H9 (cell line): ENCODE results near the gene KRT27. TPM values are rescaled to one million over a fixed set of nuclear protein-coding genes. Genes with fewer than 3 reads are reported as not detected.

ENCODE experiments used
- DNase-seq: peaks from one replicate; pipeline ENCODE4 v3.0.0-alpha.2; 2017
- H2AFZ ChIP-seq: one replicate; pipeline ENCODE4 v1.6.1; 2013; ENCODE audit warnings: mild to moderate bottlenecking, low read length, control low read depth, moderate library complexity
- H2AK5ac ChIP-seq: 2 replicates; pipeline ENCODE4 v1.6.1; 2013; ENCODE audit warnings: low read length, control low read depth, mixed read lengths; ENCODE audit not compliant: insufficient read length
- H2BK120ac ChIP-seq: one replicate; pipeline ENCODE4 v1.6.1; 2013; ENCODE audit warnings: low read depth, mild to moderate bottlenecking, low read length, control low read depth, inconsistent platforms; ENCODE audit not compliant: poor library complexity, severe bottlenecking
- H2BK12ac ChIP-seq: 2 replicates; pipeline ENCODE4 v1.6.1; 2013; ENCODE audit warnings: low read length, control low read depth, mixed read lengths, low read depth; ENCODE audit not compliant: insufficient read length
- H2BK15ac ChIP-seq: 2 replicates; pipeline ENCODE4 v1.6.1; 2013; ENCODE audit warnings: low read depth, low read length, control low read depth
- H2BK20ac ChIP-seq: one replicate; pipeline ENCODE4 v1.6.1; 2013; ENCODE audit warnings: low read depth, mild to moderate bottlenecking, low read length, control low read depth, inconsistent platforms; ENCODE audit not compliant: poor library complexity, severe bottlenecking
- H2BK5ac ChIP-seq: 2 replicates; pipeline ENCODE4 v1.6.1; 2013; ENCODE audit warnings: low read length, control low read depth, mixed read lengths; ENCODE audit not compliant: insufficient read length
- H3K14ac ChIP-seq: 2 replicates; pipeline ENCODE4 v1.6.1; 2013; ENCODE audit warnings: low read length, control low read depth; ENCODE audit not compliant: insufficient read depth
- H3K18ac ChIP-seq: 2 replicates; pipeline ENCODE4 v1.6.1; 2013; ENCODE audit warnings: low read depth, mild to moderate bottlenecking, mixed read lengths, low read length, control low read depth; ENCODE audit not compliant: insufficient read length
- H3K23ac ChIP-seq: 2 replicates; pipeline ENCODE4 v1.6.1; 2013; ENCODE audit warnings: low read length, control low read depth, mixed read lengths, low read depth; ENCODE audit not compliant: insufficient read length
- H3K23me2 ChIP-seq: 2 replicates; pipeline ENCODE4 v1.6.1; 2013; ENCODE audit warnings: low read depth, mild to moderate bottlenecking, mixed read lengths, low read length, control low read depth; ENCODE audit not compliant: insufficient read length, poor library complexity, severe bottlenecking
- H3K27ac ChIP-seq: 2 replicates; pipeline ENCODE4 v1.5.1; 2013; ENCODE audit warnings: low read length, control low read depth, mixed read lengths, low read depth; ENCODE audit not compliant: insufficient read length
- H3K27me3 ChIP-seq: 2 replicates; pipeline ENCODE4 v1.6.1; 2013; ENCODE audit warnings: low read length, control low read depth, inconsistent platforms; ENCODE audit not compliant: insufficient read depth
- H3K4ac ChIP-seq: 2 replicates; pipeline ENCODE4 v1.6.1; 2013; ENCODE audit warnings: low read depth, mild to moderate bottlenecking, control low read depth, inconsistent platforms, low read length, moderate library complexity
- H3K4me1 ChIP-seq: 2 replicates; pipeline ENCODE4 v1.6.1; 2013; ENCODE audit warnings: low read length, control low read depth, inconsistent platforms; ENCODE audit not compliant: insufficient read depth
- H3K4me2 ChIP-seq: 2 replicates; pipeline ENCODE4 v1.6.1; 2013; ENCODE audit warnings: low read length, control low read depth, mixed read lengths; ENCODE audit not compliant: insufficient read length, insufficient read depth
- H3K56ac ChIP-seq: 2 replicates; pipeline ENCODE4 v1.6.1; 2013; ENCODE audit warnings: low read depth, mild to moderate bottlenecking, mixed read lengths, low read length, control low read depth; ENCODE audit not compliant: insufficient read length
- H3K79me1 ChIP-seq: 2 replicates; pipeline ENCODE4 v1.6.1; 2013; ENCODE audit warnings: low read depth, mild to moderate bottlenecking, moderate library complexity, low read length, control low read depth, inconsistent platforms; ENCODE audit not compliant: insufficient read depth, poor library complexity, severe bottlenecking
- H3K79me2 ChIP-seq: 2 replicates; pipeline ENCODE4 v1.6.1; 2013; ENCODE audit warnings: low read length, control low read depth, inconsistent platforms; ENCODE audit not compliant: insufficient read depth
- H3K9ac ChIP-seq: 2 replicates; pipeline ENCODE4 v1.6.1; 2013; ENCODE audit warnings: low read length, control low read depth, mixed read lengths; ENCODE audit not compliant: insufficient read length; ENCODE audit errors: extremely low read depth
- H3K9me3 ChIP-seq: one replicate; pipeline ENCODE4 v1.6.1; 2013; ENCODE audit warnings: low read depth, low read length, inconsistent platforms; ENCODE audit not compliant: control insufficient read depth
- H3T11ph ChIP-seq: one replicate; pipeline ENCODE4 v1.6.1; 2013; ENCODE audit warnings: mild to moderate bottlenecking, low read length, control low read depth, inconsistent platforms
- H4K20me1 ChIP-seq: one replicate; pipeline ENCODE4 v1.6.1; 2013; ENCODE audit not compliant: control insufficient read depth, insufficient read length, insufficient read depth
- H4K5ac ChIP-seq: 2 replicates; pipeline ENCODE4 v1.6.1; 2013; ENCODE audit warnings: low read depth, mild to moderate bottlenecking, mixed read lengths, low read length, control low read depth; ENCODE audit not compliant: insufficient read length
- H4K8ac ChIP-seq: replicated peaks from 2 replicates; pipeline ENCODE4 v1.6.1; 2013; ENCODE audit warnings: low read length, control low read depth, mixed read lengths, low read depth; ENCODE audit not compliant: insufficient read length
- H4K91ac ChIP-seq: 2 replicates; pipeline ENCODE4 v1.6.1; 2013; ENCODE audit warnings: low read depth, mild to moderate bottlenecking, moderate library complexity, mixed read lengths, low read length, control low read depth; ENCODE audit not compliant: insufficient read length
- H3K27ac Mint-ChIP-seq, 3 experiments: 2 replicates in 2 of 3; 3 replicates in 1 of 3; pipeline ENCODE4 v1.8.0; 2020 to 2021; ENCODE audit warnings: mixed read lengths in 3 of 3, mild to moderate bottlenecking in 1 of 3, moderate library complexity in 1 of 3
- H3K27me3 Mint-ChIP-seq: 2 replicates; pipeline ENCODE4 v1.8.0; 2021; ENCODE audit warnings: low read depth, mild to moderate bottlenecking, moderate library complexity, mixed read lengths
- H3K36me3 Mint-ChIP-seq, 3 experiments: 2 replicates in 2 of 3; 3 replicates in 1 of 3; pipeline ENCODE4 v1.8.0; 2020 to 2021; ENCODE audit warnings: low read depth in 3 of 3, mixed read lengths in 3 of 3; ENCODE audit not compliant: insufficient read depth in 1 of 3
- H3K4me1 Mint-ChIP-seq, 2 experiments: 2 replicates each; pipeline ENCODE4 v1.8.0; 2020; ENCODE audit warnings: mixed read lengths in 2 of 2
- H3K4me3 Mint-ChIP-seq, 2 experiments: 2 replicates in 1 of 2; 3 replicates in 1 of 2; pipeline ENCODE4 v1.8.0; 2020 to 2021; ENCODE audit warnings: mild to moderate bottlenecking in 2 of 2, mixed read lengths in 2 of 2, moderate library complexity in 1 of 2
- H3K9me3 Mint-ChIP-seq, 2 experiments: 2 replicates in 1 of 2; 3 replicates in 1 of 2; pipeline ENCODE4 v1.8.0; 2020; ENCODE audit warnings: mild to moderate bottlenecking in 2 of 2, mixed read lengths in 2 of 2, moderate library complexity in 1 of 2
- WGBS: extraction: QIAGEN DNeasy Blood & Tissue Kit; methylation state at CpG from one replicate; pipeline ENCODE4 v1.1.7; 2013; ENCODE audit warnings: missing lambda C conversion rate, low lambda C conversion rate, mixed read lengths; ENCODE audit not compliant: insufficient read length; ENCODE audit errors: extremely low coverage; 5-methylcytosine and 5-hydroxymethylcytosine counted together
- total RNA-seq: library from RNA; stranded (reverse); gene quantifications from 2 replicates; pipeline ENCODE4 v1.2.1, GENCODE V29; 2021
- TF ChIP-seq, protein P1 (sequence below): fragments of 200-600 bp; sonication (generic); conservative IDR thresholded peaks from 3 replicates; pipeline ENCODE4 v1.8.0; 2021; ENCODE audit warnings: antibody characterized with exemption, mild to moderate bottlenecking

KRT27 gene
- total RNA-seq, 1 experiment from 2014 or later, result not detected

DNA sequence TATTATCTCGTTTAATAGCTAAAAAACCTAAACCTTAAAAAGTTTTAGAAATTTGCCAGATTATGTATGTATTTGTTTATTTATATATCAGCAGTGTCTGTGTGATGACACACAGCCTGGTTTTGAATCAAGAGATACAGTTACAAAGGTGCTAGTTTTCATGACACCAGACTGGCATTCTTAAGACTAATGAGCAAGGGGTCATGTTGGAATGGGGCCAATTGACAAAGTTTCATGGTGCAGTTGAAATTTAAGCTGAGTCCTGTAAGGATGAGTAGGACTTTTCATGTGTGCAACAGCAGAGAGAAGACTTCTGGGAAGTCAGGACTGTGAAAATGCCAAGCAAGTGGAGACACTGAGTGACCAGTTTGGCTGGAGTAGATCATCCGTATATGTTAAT, 43.2 kb upstream of the KRT27 start:
- DNase-seq, result no peak
- Histone ChIP-seq H3K9ac (no peak overlapping the region), H3K27me3 (no peaks in the 10 kb centered on the region; the same call in 1 of the 2 replicates), H3K14ac (no peak overlapping the region), H3K9me3 (no peaks in the 10 kb centered on the region), H3K4ac (no peak overlapping the region), H3K79me2 (no peaks in the 10 kb centered on the region), H3K79me1 (no peaks in the 10 kb centered on the region), H3K18ac (no peak overlapping the region), H3K4me2 (no peak overlapping the region), H3K56ac (no peak overlapping the region), H2BK20ac (no peak overlapping the region), H3K4me1 (no peaks in the 10 kb centered on the region), H3K23me2 (no peaks in the 10 kb centered on the region), H3T11ph (no peak overlapping the region), H4K91ac (no peak overlapping the region), H2AFZ (no peak overlapping the region), H2BK15ac (no peak overlapping the region), H3K27ac (no peak overlapping the region), H4K20me1 (no peaks in the 10 kb centered on the region), H2BK5ac (no peak overlapping the region), H4K8ac (no peak overlapping the region), H4K5ac (no peak overlapping the region), H2BK120ac (no peak overlapping the region), H3K23ac (no peak overlapping the region), H2BK12ac (no peak overlapping the region), H2AK5ac (no peak overlapping the region)
- Mint-ChIP-seq H3K4me1 (peaks cover 0 to 4% of the 10 kb centered on the region in 2 experiments; a peak in 1 of 4 replicates), H3K9me3 (no peaks in the 10 kb centered on the region), H3K27me3 (peaks cover 95% of the 10 kb centered on the region), H3K4me3 (no peak overlapping the region), H3K36me3 (0 out of 7 replicates have a peak, but pooled peaks cover 0 to 5% (median 0%) of the 10 kb centered on the region in 3 experiments), H3K27ac (no peak overlapping the region)
- TF ChIP-seq, protein P1, sequence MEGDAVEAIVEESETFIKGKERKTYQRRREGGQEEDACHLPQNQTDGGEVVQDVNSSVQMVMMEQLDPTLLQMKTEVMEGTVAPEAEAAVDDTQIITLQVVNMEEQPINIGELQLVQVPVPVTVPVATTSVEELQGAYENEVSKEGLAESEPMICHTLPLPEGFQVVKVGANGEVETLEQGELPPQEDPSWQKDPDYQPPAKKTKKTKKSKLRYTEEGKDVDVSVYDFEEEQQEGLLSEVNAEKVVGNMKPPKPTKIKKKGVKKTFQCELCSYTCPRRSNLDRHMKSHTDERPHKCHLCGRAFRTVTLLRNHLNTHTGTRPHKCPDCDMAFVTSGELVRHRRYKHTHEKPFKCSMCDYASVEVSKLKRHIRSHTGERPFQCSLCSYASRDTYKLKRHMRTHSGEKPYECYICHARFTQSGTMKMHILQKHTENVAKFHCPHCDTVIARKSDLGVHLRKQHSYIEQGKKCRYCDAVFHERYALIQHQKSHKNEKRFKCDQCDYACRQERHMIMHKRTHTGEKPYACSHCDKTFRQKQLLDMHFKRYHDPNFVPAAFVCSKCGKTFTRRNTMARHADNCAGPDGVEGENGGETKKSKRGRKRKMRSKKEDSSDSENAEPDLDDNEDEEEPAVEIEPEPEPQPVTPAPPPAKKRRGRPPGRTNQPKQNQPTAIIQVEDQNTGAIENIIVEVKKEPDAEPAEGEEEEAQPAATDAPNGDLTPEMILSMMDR, result no peak
- WGBS, result no CpG with 5 or more reads among the region's 2 CpGs
